Neural progenitor cell (in vitro differentiated cells): ENCODE results near the gene MAP6D1.

Experiments used
- CTCF ChIP-seq: fragments of 200-600 bp; sonication (generic); IDR thresholded peaks from 2 replicates; pipeline ENCODE4 v1.5.1; 2017; ENCODE audit warnings: antibody characterized with exemption, mild to moderate bottlenecking
- EZH2 ChIP-seq: fragments of 200-600 bp; sonication (generic); IDR thresholded peaks from 2 replicates; pipeline ENCODE4 v1.6.1; 2017; ENCODE audit warnings: antibody characterized with exemption, mild to moderate bottlenecking, moderate library complexity
- EZH2phosphoT487 ChIP-seq: fragments of 200-600 bp; sonication (generic); IDR thresholded peaks from 2 replicates; pipeline ENCODE4 v1.6.1; 2017; ENCODE audit warnings: antibody characterized with exemption

GRCh38 chr3:183833516-183833915 is 8.1 kb upstream of the MAP6D1 start:
- no peak for TF ChIP-seq CTCF
- no peak for TF ChIP-seq EZH2
- no peak for TF ChIP-seq EZH2phosphoT487
